C4-2B (cell line): ENCODE measurements around the gene UBE2E2.

Experiments used
- H3K27ac ChIP-seq: fragments of 450-650 bp; 2 replicates; pipeline ENCODE4 v1.5.1; 2017
- ZFX ChIP-seq: fragments of 450-650 bp; IDR thresholded peaks from 2 replicates; pipeline ENCODE4 v1.6.1; 2017
- TF ChIP-seq, protein P1 (sequence below): fragments of 450-650 bp; conservative IDR thresholded peaks from 2 replicates; pipeline ENCODE4 v1.5.1; 2017; ENCODE audit warnings: mild to moderate bottlenecking

UBE2E2 gene

DNA sequence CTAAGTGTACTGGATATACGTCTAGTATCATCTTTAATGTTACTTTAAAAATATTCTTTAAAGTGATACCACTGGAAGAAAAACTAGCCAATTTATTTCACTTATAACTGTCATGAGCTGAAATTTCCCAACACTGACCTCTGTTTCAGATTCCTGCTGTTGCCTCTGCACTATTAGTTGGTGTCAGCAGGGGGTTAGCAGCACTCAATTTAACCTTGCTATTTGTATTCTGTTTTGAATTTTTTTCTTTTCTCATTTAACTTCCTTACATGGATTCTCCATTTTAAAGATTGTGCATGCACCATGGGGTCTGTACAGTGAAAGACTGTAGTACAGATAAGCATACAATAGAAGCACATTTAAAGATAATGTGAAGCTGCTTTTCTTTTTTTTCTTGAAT is 169.2 kb downstream of the UBE2E2 start:
- no peak for TF ChIP-seq ZFX
- TF ChIP-seq, protein P1, sequence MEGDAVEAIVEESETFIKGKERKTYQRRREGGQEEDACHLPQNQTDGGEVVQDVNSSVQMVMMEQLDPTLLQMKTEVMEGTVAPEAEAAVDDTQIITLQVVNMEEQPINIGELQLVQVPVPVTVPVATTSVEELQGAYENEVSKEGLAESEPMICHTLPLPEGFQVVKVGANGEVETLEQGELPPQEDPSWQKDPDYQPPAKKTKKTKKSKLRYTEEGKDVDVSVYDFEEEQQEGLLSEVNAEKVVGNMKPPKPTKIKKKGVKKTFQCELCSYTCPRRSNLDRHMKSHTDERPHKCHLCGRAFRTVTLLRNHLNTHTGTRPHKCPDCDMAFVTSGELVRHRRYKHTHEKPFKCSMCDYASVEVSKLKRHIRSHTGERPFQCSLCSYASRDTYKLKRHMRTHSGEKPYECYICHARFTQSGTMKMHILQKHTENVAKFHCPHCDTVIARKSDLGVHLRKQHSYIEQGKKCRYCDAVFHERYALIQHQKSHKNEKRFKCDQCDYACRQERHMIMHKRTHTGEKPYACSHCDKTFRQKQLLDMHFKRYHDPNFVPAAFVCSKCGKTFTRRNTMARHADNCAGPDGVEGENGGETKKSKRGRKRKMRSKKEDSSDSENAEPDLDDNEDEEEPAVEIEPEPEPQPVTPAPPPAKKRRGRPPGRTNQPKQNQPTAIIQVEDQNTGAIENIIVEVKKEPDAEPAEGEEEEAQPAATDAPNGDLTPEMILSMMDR, result no peak
- H3K27ac ChIP-seq, result no peak overlapping the region

- TF ChIP-seq, protein P1, result no peak
- TF ChIP-seq ZFX, result no peak
- no peak overlapping the region for H3K27ac ChIP-seq
Measured at GRCh38 chr3:23376516-23377248, 173.6 kb downstream of the UBE2E2 start.

GRCh38 chr3:23377928-23378672 is 175.0 kb downstream of the UBE2E2 start:
- TF ChIP-seq ZFX, result no peak
- TF ChIP-seq, protein P1, result no peak
- H3K27ac ChIP-seq, result no peak overlapping the region

- TF ChIP-seq ZFX, result no peak
- TF ChIP-seq, protein P1, result no peak
- H3K27ac ChIP-seq, result no peak overlapping the region
Measured at GRCh38 chr3:23383875-23384274, 180.7 kb downstream of the UBE2E2 start.

DNA sequence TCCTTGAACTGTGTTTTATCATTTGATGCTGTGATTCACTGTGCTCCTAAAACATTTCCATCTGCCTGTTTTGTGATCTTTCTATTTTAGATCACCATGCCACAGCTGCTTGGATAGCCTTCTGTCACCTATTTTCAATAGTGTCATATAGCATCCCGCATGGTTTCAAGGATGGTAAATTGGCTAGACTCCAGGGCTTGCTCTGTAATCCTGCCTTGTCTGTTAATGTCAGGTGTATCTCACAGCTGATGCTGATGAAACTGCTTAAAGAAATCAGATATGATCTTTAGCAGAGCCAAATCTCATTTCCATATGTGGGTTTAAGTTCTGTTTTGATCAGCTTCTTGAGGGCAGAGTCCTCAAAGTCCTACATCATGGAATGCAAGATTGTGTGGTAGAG is 182.2 kb downstream of the UBE2E2 start:
- H3K27ac ChIP-seq, result no peak overlapping the region
- TF ChIP-seq, protein P1, result no peak

- no peak overlapping the region for H3K27ac ChIP-seq
- no peak for TF ChIP-seq ZFX
- TF ChIP-seq, protein P1, result no peak
Measured at GRCh38 chr3:23387286-23387918, 184.3 kb downstream of the UBE2E2 start.

GRCh38 chr3:23389089-23389488 is 186.0 kb downstream of the UBE2E2 start:
- H3K27ac ChIP-seq, result peak overlapping the region; percentile 35
- TF ChIP-seq, protein P1, result no peak
- no peak for TF ChIP-seq ZFX
